Hepatocyte (in vitro differentiated cells): ENCODE results near the gene MYO18B. TPM values are rescaled to one million over a fixed set of nuclear protein-coding genes. Genes with fewer than 3 reads are reported as not detected.

ENCODE experiments used
- DNase-seq: peaks from one replicate; pipeline ENCODE4 v3.0.0-alpha.2; 2016; ENCODE audit warnings: low spot score
- H2AFZ ChIP-seq: fragments of 200-600 bp; sonication (generic); 2 replicates; pipeline ENCODE4 v1.6.0; 2016; ENCODE audit warnings: antibody characterized with exemption, mild to moderate bottlenecking
- H3K27ac ChIP-seq: fragments of 200-600 bp; sonication (generic); 2 replicates; pipeline ENCODE4 v1.5.1; 2016; ENCODE audit warnings: mild to moderate bottlenecking
- H3K27me3 ChIP-seq: fragments of 200-600 bp; sonication (generic); 2 replicates; pipeline ENCODE4 v1.6.1; 2016
- H3K36me3 ChIP-seq: fragments of 200-600 bp; sonication (generic); replicated peaks from 2 replicates; pipeline ENCODE4 v1.5.1; 2016; ENCODE audit warnings: low read depth; ENCODE audit not compliant: insufficient read depth
- H3K4me1 ChIP-seq: fragments of 200-600 bp; sonication (generic); 2 replicates; pipeline ENCODE4 v1.5.1; 2016; ENCODE audit warnings: mild to moderate bottlenecking, moderate library complexity; ENCODE audit not compliant: insufficient read depth
- H3K4me2 ChIP-seq: fragments of 200-600 bp; sonication (generic); 2 replicates; pipeline ENCODE4 v1.6.0; 2016
- H3K4me3 ChIP-seq: fragments of 200-600 bp; sonication (generic); 2 replicates; pipeline ENCODE4 v1.5.1; 2016; ENCODE audit warnings: mild to moderate bottlenecking
- H3K79me2 ChIP-seq: fragments of 200-600 bp; sonication (generic); 2 replicates; pipeline ENCODE4 v1.6.0; 2017; ENCODE audit warnings: mild to moderate bottlenecking
- H3K9me2 ChIP-seq: fragments of 200-600 bp; sonication (generic); replicated peaks from 2 replicates; pipeline ENCODE4 v1.6.0; 2017; ENCODE audit warnings: mild to moderate bottlenecking; ENCODE audit not compliant: insufficient read depth
- H3K9me3 ChIP-seq: fragments of 200-600 bp; sonication (generic); 2 replicates; pipeline ENCODE4 v1.5.1; 2016; ENCODE audit warnings: low read depth, mild to moderate bottlenecking
- H4K20me1 ChIP-seq: fragments of 200-600 bp; sonication (generic); 2 replicates; pipeline ENCODE4 v1.6.0; 2016; ENCODE audit warnings: mild to moderate bottlenecking; ENCODE audit not compliant: insufficient read depth, poor library complexity, severe bottlenecking
- EZH2 ChIP-seq: fragments of 200-600 bp; sonication (generic); IDR thresholded peaks from 2 replicates; pipeline ENCODE4 v1.6.1; 2016; ENCODE audit warnings: antibody characterized with exemption, mild to moderate bottlenecking, borderline replicate concordance
- EZH2phosphoT487 ChIP-seq: fragments of 200-600 bp; sonication (generic); IDR thresholded peaks from one replicate; pipeline ENCODE4 v1.6.1; 2018; ENCODE audit warnings: antibody characterized with exemption, mild to moderate bottlenecking, low read depth, moderate library complexity; ENCODE audit not compliant: unreplicated experiment, severe bottlenecking
- WGBS: methylation state at CpG from one replicate; pipeline ENCODE4 v1.1.6; 2016; ENCODE audit warnings: low lambda C conversion rate; ENCODE audit errors: missing lambda C conversion rate; 5-methylcytosine and 5-hydroxymethylcytosine counted together
- polyA plus RNA-seq: library from polyadenylated mRNA; unstranded; fragments of >200 nt; fragmentation: Nextera tagmentation; extraction: Ambion mirVana; gene quantifications from 2 replicates; pipeline ENCODE4 v1.2.1, GENCODE V29; 2016
- total RNA-seq: library from RNA; depleted of rRNA; stranded (reverse); fragments of >200 nt; gene quantifications from 2 replicates; pipeline ENCODE4 v1.2.3, GENCODE V29; 2014
- TF ChIP-seq, protein P1 (sequence below): fragments of 200-600 bp; sonication (generic); IDR thresholded peaks from 2 replicates; pipeline ENCODE4 v1.5.1; 2016; ENCODE audit warnings: antibody characterized with exemption, mild to moderate bottlenecking; ENCODE audit not compliant: poor library complexity

Gene MYO18B
- total and polyA plus RNA-seq, 2 experiments from 2014 or later, result 0.23 TPM; not detected in 1

DNA sequence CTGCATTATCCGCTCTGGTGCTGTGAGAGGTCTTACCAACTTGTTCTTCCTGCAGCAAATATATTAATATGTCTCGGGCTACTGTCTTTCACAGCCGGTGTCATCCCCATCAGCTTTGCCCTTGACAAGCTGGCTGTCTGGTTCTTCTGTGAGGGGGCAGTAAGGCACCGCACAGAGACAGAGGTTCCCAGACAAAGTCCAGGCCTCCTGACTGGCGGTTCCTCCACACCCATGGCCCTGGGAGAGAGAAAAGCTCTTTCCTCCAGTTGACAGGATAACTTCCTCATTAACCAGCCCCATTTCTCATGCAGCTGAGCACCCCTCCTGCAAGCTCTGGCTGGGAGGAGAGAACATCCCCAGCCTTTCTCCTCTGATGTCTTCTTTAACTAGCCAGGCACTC lies 214.8 kb downstream of the MYO18B start:
- Histone ChIP-seq H3K4me1 (no peaks in the 10 kb centered on the region), H3K9me2 (no peaks in the 10 kb centered on the region), H3K4me3 (no peak overlapping the region), H3K4me2 (no peak overlapping the region), H2AFZ (no peak overlapping the region), H3K79me2 (no peaks in the 10 kb centered on the region), H3K27ac (no peak overlapping the region), H4K20me1 (no peaks in the 10 kb centered on the region), H3K27me3 (no peaks in the 10 kb centered on the region), H3K36me3 (no peaks in the 10 kb centered on the region), H3K9me3 (no peaks in the 10 kb centered on the region)
- TF ChIP-seq, protein P1, sequence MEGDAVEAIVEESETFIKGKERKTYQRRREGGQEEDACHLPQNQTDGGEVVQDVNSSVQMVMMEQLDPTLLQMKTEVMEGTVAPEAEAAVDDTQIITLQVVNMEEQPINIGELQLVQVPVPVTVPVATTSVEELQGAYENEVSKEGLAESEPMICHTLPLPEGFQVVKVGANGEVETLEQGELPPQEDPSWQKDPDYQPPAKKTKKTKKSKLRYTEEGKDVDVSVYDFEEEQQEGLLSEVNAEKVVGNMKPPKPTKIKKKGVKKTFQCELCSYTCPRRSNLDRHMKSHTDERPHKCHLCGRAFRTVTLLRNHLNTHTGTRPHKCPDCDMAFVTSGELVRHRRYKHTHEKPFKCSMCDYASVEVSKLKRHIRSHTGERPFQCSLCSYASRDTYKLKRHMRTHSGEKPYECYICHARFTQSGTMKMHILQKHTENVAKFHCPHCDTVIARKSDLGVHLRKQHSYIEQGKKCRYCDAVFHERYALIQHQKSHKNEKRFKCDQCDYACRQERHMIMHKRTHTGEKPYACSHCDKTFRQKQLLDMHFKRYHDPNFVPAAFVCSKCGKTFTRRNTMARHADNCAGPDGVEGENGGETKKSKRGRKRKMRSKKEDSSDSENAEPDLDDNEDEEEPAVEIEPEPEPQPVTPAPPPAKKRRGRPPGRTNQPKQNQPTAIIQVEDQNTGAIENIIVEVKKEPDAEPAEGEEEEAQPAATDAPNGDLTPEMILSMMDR, result no peak
- TF ChIP-seq EZH2 (no peak), EZH2phosphoT487 (no peak)
- WGBS, result 57% methylated on average over 5 of the region's 5 CpGs
- no peak for DNase-seq

DNA sequence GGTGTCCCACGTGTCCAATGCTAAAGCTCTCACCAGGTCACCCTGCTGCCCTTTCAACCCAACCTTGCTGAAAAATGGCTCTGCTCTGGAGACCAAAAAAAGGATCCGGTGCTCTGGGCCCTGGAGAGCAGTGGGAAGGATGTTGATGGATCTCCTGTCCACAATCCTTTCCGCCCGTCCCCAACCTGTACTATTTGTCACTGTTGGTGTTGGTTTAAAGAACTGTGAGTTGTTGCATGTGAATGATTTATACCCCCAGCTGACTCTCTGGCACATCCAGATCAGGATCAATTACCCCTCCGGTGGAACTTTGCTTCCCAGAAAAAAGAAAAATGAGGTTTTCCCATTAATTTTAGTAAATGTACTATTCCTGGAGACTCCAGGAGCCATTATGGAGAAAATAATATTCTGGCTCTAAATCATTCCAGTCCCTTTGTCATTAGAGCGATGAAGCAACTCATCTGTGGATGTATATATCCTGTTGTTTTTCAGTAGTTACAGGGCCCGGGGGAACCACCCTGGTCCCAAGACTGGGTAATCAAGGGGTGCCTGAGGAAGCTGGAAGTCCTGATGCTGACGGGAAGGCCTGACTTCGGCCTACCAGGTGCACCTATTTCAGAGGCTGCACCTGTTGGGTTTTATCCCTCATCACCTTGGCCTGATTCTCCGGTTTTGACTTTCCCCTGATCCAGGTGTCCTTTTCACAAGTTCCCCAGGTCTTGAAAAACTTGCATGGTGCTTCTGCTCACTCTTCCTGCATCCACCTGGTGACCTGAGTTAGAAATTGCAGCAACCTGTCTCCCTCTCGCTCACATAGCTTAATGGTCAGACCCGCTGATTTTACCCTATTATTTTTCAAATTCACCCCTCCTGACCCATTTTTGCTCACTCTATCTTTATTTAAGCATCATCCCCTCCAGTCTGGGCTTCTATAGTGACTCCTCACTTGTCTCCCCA lies 218.1 kb downstream of the MYO18B start:
- H3K27me3 ChIP-seq, result no peaks in the 10 kb centered on the region
- H3K9me3 ChIP-seq, result no peaks in the 10 kb centered on the region
- H3K9me2 ChIP-seq, result no peaks in the 10 kb centered on the region
- no peak for DNase-seq
- H3K36me3 ChIP-seq, result no peaks in the 10 kb centered on the region
- no peak overlapping the region for H2AFZ ChIP-seq
- H3K27ac ChIP-seq, result no peak overlapping the region
- 92% methylated on average over 12 of the region's 12 CpGs for WGBS
- H3K79me2 ChIP-seq, result no peaks in the 10 kb centered on the region
- no peaks in the 10 kb centered on the region for H3K4me1 ChIP-seq
- H3K4me3 ChIP-seq, result no peak overlapping the region
- H4K20me1 ChIP-seq, result no peaks in the 10 kb centered on the region
- TF ChIP-seq, protein P1, result no peak
- no peak for TF ChIP-seq EZH2
- TF ChIP-seq EZH2phosphoT487, result no peak
- H3K4me2 ChIP-seq, result no peak overlapping the region

DNA sequence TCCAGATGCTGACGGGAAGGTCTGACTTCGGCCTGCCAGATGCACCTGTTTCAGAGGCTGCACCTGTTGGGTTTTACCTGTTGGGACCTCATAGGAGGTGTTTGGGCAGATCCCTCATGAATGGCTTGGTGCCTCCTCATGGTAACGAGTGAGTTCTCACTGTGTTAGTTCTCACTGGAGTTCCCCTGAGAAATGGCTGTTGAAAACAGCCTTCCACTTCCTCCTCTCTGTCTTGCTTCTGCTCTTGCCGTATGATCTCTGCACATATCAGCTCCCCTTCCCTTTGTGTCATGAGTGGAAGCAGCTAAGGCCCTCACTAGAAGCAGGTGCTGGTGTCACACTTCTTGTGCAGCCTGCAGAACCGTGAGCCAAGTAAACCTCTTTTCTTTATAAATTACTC lies 219.7 kb downstream of the MYO18B start:
- no peak for DNase-seq
- no peak overlapping the region for H3K4me3 ChIP-seq
- no peaks in the 10 kb centered on the region for H3K4me1 ChIP-seq
- H3K4me2 ChIP-seq, result no peak overlapping the region
- H3K9me3 ChIP-seq, result no peaks in the 10 kb centered on the region
- no peak for TF ChIP-seq EZH2
- TF ChIP-seq EZH2phosphoT487, result no peak
- TF ChIP-seq, protein P1, result no peak
- H3K79me2 ChIP-seq, result no peaks in the 10 kb centered on the region
- 88% methylated on average over 5 of the region's 5 CpGs for WGBS
- H2AFZ ChIP-seq, result no peak overlapping the region
- no peaks in the 10 kb centered on the region for H3K9me2 ChIP-seq
- no peak overlapping the region for H3K27ac ChIP-seq
- H3K27me3 ChIP-seq, result peaks cover 14% of the 10 kb centered on the region
- no peaks in the 10 kb centered on the region for H4K20me1 ChIP-seq
- no peaks in the 10 kb centered on the region for H3K36me3 ChIP-seq
